Pancreas (tissue), 10 donors: Measurements from ENCODE around the gene KIF23. TPM values are rescaled to one million over a fixed set of nuclear protein-coding genes. Genes with fewer than 3 reads are reported as not detected.
A peak's percentile ranks its signal among the peaks of the same experiment; 100 is the strongest.

Source experiments
- ATAC-seq, 4 donors: fragments of 200-7000 bp; cut with Tn5 transposase; one replicate each; pipeline versions ENCODE4 v1.8.0 to v1.9.1; 2020; ENCODE audit warnings: mild to moderate bottlenecking in 4 of 4, moderate library complexity in 4 of 4
- DNase-seq, 6 donors: peaks; one replicate each; pipeline ENCODE4 v3.0.0-alpha.2; 2020
- FAIRE-seq: peaks from 2 replicates; lab custom pipeline; 2012; peaks lifted over from hg19 to GRCh38; lab: Jason Lieb, UNC
- H3K27ac ChIP-seq, 4 donors: fragments of 200-600 bp; sonication (generic); 1 replicate in 3 of 4; 2 replicates in 1 of 4; pipeline versions ENCODE4 v1.5.0 to v1.8.0; 2020
- H3K27me3 ChIP-seq, 4 donors: fragments of 200-600 bp; one replicate each; pipeline ENCODE4 v1.8.0; 2021
- H3K36me3 ChIP-seq, 3 donors: fragments of 200-600 bp; sonication (generic) in 1 of 3; one replicate each; pipeline versions ENCODE4 v1.5.0 to v1.8.0; 2020 to 2021
- H3K4me1 ChIP-seq, 3 donors: fragments of 200-600 bp; one replicate each; pipeline ENCODE4 v1.8.0; 2021
- H3K4me3 ChIP-seq, 4 donors: fragments of 200-600 bp; sonication (generic) in 2 of 4; one replicate each; pipeline versions ENCODE4 v1.5.0 to v1.8.0; 2020 to 2021
- H3K9me3 ChIP-seq, 4 donors: fragments of 200-600 bp; one replicate each; pipeline ENCODE4 v1.8.0; 2021
- WGBS, 2 donors: extraction: QIAGEN DNeasy Blood & Tissue Kit; methylation state at CpG; one replicate each; pipeline ENCODE4 v1.1.7; 2013; 5-methylcytosine and 5-hydroxymethylcytosine counted together
- intact Hi-C, 3 donors: fragments of 100-400 bp; cut with DNase I; formaldehyde crosslinking; loops; one replicate each; pipeline versions ENCODE4 v1.11.1 to v1.14.2; 2022
- polyA plus RNA-seq, 2 donors: library from polyadenylated mRNA; stranded (reverse); fragments of 200-250 nt; gene quantifications; one replicate each; pipeline ENCODE4 v1.2.3, GENCODE V29; 2013
- total RNA-seq, 6 donors: library from RNA; stranded (reverse); fragmentation: NEBNext Ultra II Directional in 4 of 6; extraction: Animal tissue kit (Norgen Biotek cat#: 25700) in 4 of 6; gene quantifications; one replicate each; pipeline versions ENCODE4 v1.2.1 to v1.2.4, GENCODE V29; 2021 to 2023
- TF ChIP-seq, protein P1 (sequence below), 4 donors: fragments of 200-600 bp; sonication (generic) in 3 of 4; IDR thresholded peaks; one replicate each; pipeline versions ENCODE4 v1.5.0 to v1.8.0; 2021; ENCODE audit warnings: antibody characterized with exemption in 4 of 4
- donor health status: healthy with polysubstance abuse.
- donor health status: DM: no; HTN: no; CAD: no; lungs with moderate emphysema.
- donor health status: DM: no; HTN: no; CAD: no.
- donor health status: control.
- donor health status: control.
- donor health status: Bipolar disorder and iron deficiency.
- donor health status: DM: yes; HTN: yes; CAD: no.
- donor health status: DM: no; HTN: no; CAD: no.
- donor health status: DM: no; HTN: no; CAD: no.
- donor health status: DM: yes; HTN: yes; CAD: no.

Gene KIF23
- total and polyA plus RNA-seq, 8 donors, result 0.19 to 2.0 (median 0.88) TPM

DNA sequence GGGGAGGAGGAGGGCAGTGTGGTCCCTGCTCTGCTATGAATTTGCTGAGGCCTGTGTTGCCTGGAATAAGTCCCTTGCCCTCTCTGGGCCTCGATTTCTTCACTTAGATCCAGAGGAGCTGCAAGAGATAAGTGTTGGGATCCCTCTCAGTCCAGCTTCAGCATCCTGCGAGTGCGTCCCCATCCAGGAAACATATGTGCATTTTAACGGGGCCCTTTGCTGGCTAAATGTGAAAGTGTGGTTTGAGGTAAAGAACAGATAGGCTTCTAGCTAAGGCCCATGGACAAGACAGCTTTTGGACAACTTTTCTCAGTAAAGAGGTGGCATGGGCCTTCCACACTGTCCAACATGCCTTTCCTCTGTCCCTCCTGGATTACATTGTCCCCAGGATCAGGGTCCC, 64.9 kb downstream of the KIF23 start:
- H3K9me3 ChIP-seq, result no peaks in the 10 kb centered on the region
- DNase-seq, result no peak
- no peak for ATAC-seq
- no peak overlapping the region for H3K27ac ChIP-seq
- no peak overlapping the region for H3K4me3 ChIP-seq
- H3K36me3 ChIP-seq, result no peaks in the 10 kb centered on the region
- TF ChIP-seq, protein P1, sequence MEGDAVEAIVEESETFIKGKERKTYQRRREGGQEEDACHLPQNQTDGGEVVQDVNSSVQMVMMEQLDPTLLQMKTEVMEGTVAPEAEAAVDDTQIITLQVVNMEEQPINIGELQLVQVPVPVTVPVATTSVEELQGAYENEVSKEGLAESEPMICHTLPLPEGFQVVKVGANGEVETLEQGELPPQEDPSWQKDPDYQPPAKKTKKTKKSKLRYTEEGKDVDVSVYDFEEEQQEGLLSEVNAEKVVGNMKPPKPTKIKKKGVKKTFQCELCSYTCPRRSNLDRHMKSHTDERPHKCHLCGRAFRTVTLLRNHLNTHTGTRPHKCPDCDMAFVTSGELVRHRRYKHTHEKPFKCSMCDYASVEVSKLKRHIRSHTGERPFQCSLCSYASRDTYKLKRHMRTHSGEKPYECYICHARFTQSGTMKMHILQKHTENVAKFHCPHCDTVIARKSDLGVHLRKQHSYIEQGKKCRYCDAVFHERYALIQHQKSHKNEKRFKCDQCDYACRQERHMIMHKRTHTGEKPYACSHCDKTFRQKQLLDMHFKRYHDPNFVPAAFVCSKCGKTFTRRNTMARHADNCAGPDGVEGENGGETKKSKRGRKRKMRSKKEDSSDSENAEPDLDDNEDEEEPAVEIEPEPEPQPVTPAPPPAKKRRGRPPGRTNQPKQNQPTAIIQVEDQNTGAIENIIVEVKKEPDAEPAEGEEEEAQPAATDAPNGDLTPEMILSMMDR (IDR thresholded peaks at IDR 0.05), result no peak
- FAIRE-seq, result no peak
- intact Hi-C loops, result no loop called here
- no peaks in the 10 kb centered on the region for H3K4me1 ChIP-seq
- WGBS, 2 donors, result 82 to 92% methylated on average over 4 of the region's 4 CpGs
- no peaks in the 10 kb centered on the region for H3K27me3 ChIP-seq

DNA sequence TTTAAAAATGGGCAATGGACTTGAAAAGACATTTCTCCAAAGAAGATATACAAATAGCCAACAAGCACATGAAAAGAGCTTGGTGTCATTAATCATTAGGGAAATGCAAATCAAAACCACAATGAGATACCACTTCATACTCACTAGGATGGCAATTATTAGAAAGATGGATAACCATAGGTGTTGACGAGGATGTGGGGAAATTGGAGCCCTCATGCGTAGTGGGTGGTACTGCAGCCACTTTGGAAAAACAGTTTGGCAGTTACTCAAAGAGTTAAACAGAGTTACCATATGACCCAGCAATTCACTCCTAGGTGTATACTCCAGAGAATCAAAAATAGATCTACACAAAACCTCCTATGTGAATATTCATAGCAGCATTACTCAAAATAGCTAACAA, 65.8 kb downstream of the KIF23 start:
- TF ChIP-seq, protein P1 (IDR thresholded peaks at IDR 0.05), result no peak
- FAIRE-seq (no peak), DNase-seq (no peak), ATAC-seq (no peak)
- H3K4me3 ChIP-seq, result no peak overlapping the region
- no peak overlapping the region for H3K27ac ChIP-seq
- no peaks in the 10 kb centered on the region for H3K27me3 ChIP-seq
- 94 to 98% methylated on average over 2 of the region's 2 CpGs for WGBS, 2 donors
- no peaks in the 10 kb centered on the region for H3K9me3 ChIP-seq
- intact Hi-C loops, result no loop called here
- H3K4me1 ChIP-seq, result no peaks in the 10 kb centered on the region
- H3K36me3 ChIP-seq, result no peaks in the 10 kb centered on the region

DNA sequence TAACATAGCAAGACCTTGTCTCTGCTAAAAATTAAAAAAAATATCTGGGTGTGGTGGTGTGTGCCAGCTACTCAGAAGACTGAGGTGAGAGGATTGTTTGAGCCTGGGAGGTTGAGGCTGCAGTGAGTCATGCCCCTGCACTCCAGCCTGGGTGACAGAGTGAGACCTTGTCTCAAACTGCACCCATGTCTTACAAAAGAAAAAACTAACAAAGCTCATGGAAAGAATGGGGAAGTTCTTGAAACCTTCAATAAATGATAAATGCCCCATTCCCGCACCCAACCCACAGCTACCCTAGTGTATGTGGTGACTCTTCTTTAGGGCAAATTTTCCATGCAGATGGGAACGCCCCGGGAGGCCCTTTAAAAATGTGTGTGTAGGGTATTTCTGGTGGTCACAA, 66.8 kb downstream of the KIF23 start:
- no peak overlapping the region for H3K4me3 ChIP-seq
- H3K9me3 ChIP-seq, result no peaks in the 10 kb centered on the region
- ATAC-seq (no peak), FAIRE-seq (no peak), DNase-seq (no peak)
- no peaks in the 10 kb centered on the region for H3K4me1 ChIP-seq
- H3K36me3 ChIP-seq, result no peaks in the 10 kb centered on the region
- intact Hi-C loops, result no loop called here
- H3K27ac ChIP-seq, result no peak overlapping the region
- WGBS, 2 donors, result 80 to 84% methylated on average over 3 of the region's 3 CpGs
- no peaks in the 10 kb centered on the region for H3K27me3 ChIP-seq
- TF ChIP-seq, protein P1 (IDR thresholded peaks at IDR 0.05), result no peak

DNA sequence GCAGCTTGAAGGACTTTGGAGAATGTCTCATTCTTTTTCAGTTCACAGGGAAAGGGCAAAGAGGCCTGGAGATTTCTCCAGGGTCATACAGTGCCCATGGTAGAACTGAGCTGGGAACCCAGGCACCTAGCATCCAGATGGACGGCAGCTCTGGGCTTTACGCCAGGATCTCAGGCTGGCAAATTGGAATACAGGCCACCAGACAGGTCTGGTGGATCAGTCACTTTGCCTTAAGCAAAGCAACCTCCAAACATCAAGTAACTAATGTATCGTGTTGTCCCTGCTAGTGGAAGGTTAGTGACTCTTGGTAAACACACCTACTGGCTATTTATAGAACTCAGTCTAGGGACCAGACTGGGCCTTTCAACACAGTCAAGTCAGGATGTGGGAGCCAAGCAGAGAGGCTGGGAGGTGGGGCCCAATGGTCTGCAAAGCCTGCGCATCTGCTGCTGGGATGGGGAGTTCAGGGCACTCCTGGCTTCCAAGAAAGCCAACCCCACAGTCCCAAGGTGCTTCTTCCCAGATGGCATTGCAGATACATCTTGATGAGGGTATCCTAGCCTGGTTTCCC, 68.6 kb downstream of the KIF23 start:
- H3K27me3 ChIP-seq, result no peaks in the 10 kb centered on the region
- ATAC-seq (peak in 3 of 4 donors; percentile 48 to 63 (median 55)), FAIRE-seq (no peak), DNase-seq (no peak)
- no peak overlapping the region for H3K27ac ChIP-seq
- intact Hi-C loops, result no loop called here
- TF ChIP-seq, protein P1 (IDR thresholded peaks at IDR 0.05), result no peak
- no peak overlapping the region for H3K4me3 ChIP-seq
- WGBS, 2 donors, result 39 to 49% methylated on average over 4 of the region's 4 CpGs
- H3K9me3 ChIP-seq, result no peaks in the 10 kb centered on the region
- H3K36me3 ChIP-seq, result no peaks in the 10 kb centered on the region
- no peaks in the 10 kb centered on the region for H3K4me1 ChIP-seq

DNA sequence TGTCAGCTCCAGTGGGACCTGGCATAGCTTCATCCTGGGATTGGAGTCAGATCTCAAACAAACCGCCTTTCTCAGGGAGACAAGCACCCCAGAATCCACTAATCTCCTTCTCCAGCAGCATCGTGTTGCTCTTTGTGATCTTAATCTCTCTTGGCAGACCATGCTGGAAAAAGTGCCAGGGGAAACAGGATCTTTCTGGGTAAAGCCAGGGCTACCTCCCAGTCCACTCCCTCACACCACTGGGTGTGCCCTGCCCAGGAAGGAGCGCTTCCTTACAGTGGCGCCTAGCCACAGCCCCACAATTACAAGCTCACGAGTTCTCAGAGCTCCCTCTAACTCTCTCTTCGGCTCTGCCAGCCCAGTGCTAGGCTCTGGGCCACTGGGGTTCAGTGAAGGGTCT, 70.7 kb downstream of the KIF23 start:
- H3K4me3 ChIP-seq, result no peak overlapping the region
- no peaks in the 10 kb centered on the region for H3K9me3 ChIP-seq
- H3K4me1 ChIP-seq, result no peaks in the 10 kb centered on the region
- TF ChIP-seq, protein P1 (IDR thresholded peaks at IDR 0.05), result no peak
- H3K36me3 ChIP-seq, result no peaks in the 10 kb centered on the region
- DNase-seq (no peak), ATAC-seq (peak in 3 of 4 donors; percentile 22 to 40 (median 35)), FAIRE-seq (no peak)
- H3K27me3 ChIP-seq, result no peaks in the 10 kb centered on the region
- 58% methylated on average over 6 of the region's 6 CpGs for WGBS, 2 donors
- H3K27ac ChIP-seq, result no peak overlapping the region
- intact Hi-C loops, result no loop called here
